Left lung (tissue), 10 donors: ENCODE data around the gene OXNAD1. TPM values are rescaled to one million over a fixed set of nuclear protein-coding genes. Genes with fewer than 3 reads are reported as not detected.

Experiments
- ATAC-seq: fragments of 200-7000 bp; cut with Tn5 transposase; one replicate; pipeline ENCODE4 v1.9.1; 2020; ENCODE audit warnings: moderate library complexity
- DNase-seq, 4 donors: peaks; one replicate each; pipeline ENCODE4 v3.0.0-alpha.2; 2013 to 2020
- H3K27ac ChIP-seq, 2 donors: fragments of 200-600 bp; sonication (generic) in 1 of 2; one replicate each; pipeline versions ENCODE4 v1.5.0 to v1.8.0; 2020 to 2021
- H3K27me3 ChIP-seq, 2 donors: fragments of 200-600 bp; sonication (generic) in 1 of 2; one replicate each; pipeline versions ENCODE4 v1.5.0 to v1.8.0; 2020 to 2021
- H3K36me3 ChIP-seq, 2 donors: fragments of 200-600 bp; sonication (generic) in 1 of 2; one replicate each; pipeline versions ENCODE4 v1.5.0 to v1.8.0; 2020 to 2021
- H3K4me1 ChIP-seq, 2 donors: fragments of 200-600 bp; one replicate each; pipeline ENCODE4 v1.8.0; 2021
- H3K4me3 ChIP-seq, 2 donors: fragments of 200-600 bp; sonication (generic) in 1 of 2; one replicate each; pipeline versions ENCODE4 v1.5.0 to v1.8.0; 2020 to 2021; ENCODE audit warnings: mild to moderate bottlenecking in 1 of 2
- H3K9me3 ChIP-seq, 2 donors: fragments of 200-600 bp; sonication (generic) in 1 of 2; one replicate each; pipeline versions ENCODE4 v1.5.0 to v1.8.0; 2020 to 2021
- intact Hi-C, 2 donors: fragments of 100-400 bp; cut with DNase I; formaldehyde crosslinking; loops; one replicate each; pipeline versions ENCODE4 v1.11.2 to v1.14.2; 2022
- polyA plus RNA-seq, 6 donors: library from polyadenylated mRNA; unstranded; fragments of 120-200 nt; gene quantifications; one replicate each; pipeline ENCODE4 v1.2.1, GENCODE V29; 2013; ENCODE audit not compliant: insufficient read length in 6 of 6
- total RNA-seq, 2 donors: library from RNA; stranded (reverse); fragmentation: NEBNext Ultra II Directional; extraction: Animal tissue kit (Norgen Biotek cat#: 25700); gene quantifications; one replicate each; pipeline ENCODE4 v1.2.1, GENCODE V29; 2021
- TF ChIP-seq, protein P1 (sequence below), 2 donors: fragments of 200-600 bp; sonication (generic) in 1 of 2; IDR thresholded peaks; one replicate each; pipeline versions ENCODE4 v1.5.0 to v1.8.0; 2021; ENCODE audit warnings: antibody characterized with exemption in 2 of 2
- donor health status: DM: no; HTN: yes; CAD: no.
- donor health status: DM: no; HTN: no; CAD: no.

OXNAD1 gene
- total and polyA plus RNA-seq, 8 donors, result 8.4 to 14.3 (median 11.9) TPM

DNA sequence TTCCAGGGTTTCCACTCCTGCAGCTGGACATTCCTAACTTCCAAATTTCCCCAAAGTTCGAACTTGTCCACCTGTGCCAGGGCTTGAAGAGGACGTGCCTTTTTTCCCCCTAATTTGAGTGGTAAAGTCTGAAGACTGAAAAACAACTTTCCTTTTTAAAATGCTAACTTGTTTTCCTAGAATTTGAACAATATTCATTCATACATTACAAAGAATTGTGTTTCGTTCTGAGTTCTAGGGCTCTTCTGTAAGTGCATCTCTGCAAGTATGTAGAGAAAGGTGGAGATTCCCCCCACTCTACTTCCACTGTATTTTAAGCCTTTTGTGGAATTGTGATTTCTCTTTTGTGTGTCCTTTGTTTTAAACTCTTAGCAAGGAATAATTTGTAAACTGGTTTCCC lies 9.7 kb upstream of the OXNAD1 start:
- no peak overlapping the region for H3K4me3 ChIP-seq
- H3K36me3 ChIP-seq, result peaks cover 0 to 33% of the 10 kb centered on the region in 2 donors
- ATAC-seq (no peak), DNase-seq (no peak)
- TF ChIP-seq, protein P1, sequence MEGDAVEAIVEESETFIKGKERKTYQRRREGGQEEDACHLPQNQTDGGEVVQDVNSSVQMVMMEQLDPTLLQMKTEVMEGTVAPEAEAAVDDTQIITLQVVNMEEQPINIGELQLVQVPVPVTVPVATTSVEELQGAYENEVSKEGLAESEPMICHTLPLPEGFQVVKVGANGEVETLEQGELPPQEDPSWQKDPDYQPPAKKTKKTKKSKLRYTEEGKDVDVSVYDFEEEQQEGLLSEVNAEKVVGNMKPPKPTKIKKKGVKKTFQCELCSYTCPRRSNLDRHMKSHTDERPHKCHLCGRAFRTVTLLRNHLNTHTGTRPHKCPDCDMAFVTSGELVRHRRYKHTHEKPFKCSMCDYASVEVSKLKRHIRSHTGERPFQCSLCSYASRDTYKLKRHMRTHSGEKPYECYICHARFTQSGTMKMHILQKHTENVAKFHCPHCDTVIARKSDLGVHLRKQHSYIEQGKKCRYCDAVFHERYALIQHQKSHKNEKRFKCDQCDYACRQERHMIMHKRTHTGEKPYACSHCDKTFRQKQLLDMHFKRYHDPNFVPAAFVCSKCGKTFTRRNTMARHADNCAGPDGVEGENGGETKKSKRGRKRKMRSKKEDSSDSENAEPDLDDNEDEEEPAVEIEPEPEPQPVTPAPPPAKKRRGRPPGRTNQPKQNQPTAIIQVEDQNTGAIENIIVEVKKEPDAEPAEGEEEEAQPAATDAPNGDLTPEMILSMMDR (IDR thresholded peaks at IDR 0.05), result no peak
- peaks cover 4 to 12% of the 10 kb centered on the region in 2 donors for H3K4me1 ChIP-seq
- H3K9me3 ChIP-seq, result no peaks in the 10 kb centered on the region
- intact Hi-C loops, result no loop called here
- no peaks in the 10 kb centered on the region for H3K27me3 ChIP-seq
- no peak overlapping the region for H3K27ac ChIP-seq

DNA sequence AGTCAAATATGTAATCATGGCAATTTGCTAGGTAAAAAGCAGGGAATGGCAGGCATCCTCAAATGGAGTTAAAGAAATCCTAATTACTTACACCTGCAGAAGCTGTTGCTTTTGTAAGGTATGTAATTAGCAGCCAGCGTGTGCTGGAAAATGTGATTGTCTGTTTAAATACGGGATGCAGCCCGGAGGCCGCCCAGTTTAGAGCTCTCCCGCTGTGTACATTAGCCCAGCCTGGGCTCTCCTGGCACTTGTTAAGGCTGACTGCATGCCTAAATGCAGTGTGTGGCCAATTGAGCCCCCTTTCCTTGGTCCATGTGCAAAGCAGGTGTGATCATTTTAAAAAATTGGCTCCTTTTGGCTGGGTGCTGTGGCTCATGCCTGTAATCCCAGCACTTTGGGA lies 9.3 kb upstream of the OXNAD1 start:
- no peak for DNase-seq
- Histone ChIP-seq H3K27me3 (no peaks in the 10 kb centered on the region), H3K27ac (no peak overlapping the region), H3K4me1 (peaks cover 4 to 12% of the 10 kb centered on the region in 2 donors), H3K9me3 (no peaks in the 10 kb centered on the region), H3K36me3 (peaks cover 0 to 37% of the 10 kb centered on the region in 2 donors), H3K4me3 (no peak overlapping the region)
- ATAC-seq, result no peak
- TF ChIP-seq, protein P1 (IDR thresholded peaks at IDR 0.05), result no peak
- intact Hi-C loops, result no loop called here

DNA sequence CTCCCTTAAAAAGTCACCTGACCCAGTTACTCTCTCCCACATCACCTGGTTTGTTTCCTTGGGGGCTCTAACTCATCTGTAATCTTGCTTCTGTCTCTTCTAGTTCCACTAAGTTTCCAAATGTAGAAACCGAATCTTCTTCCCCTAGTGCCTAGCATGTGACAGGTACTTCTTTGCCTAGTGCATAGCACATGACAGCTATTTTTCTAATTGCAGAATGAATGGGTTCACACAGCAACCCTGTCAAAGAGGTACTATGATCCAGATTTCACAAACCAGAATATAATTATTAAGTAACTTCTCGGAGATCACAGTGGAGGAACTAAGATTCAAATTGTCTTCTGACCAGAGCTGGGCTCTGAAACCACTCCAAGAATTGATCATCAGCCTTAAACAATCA lies 7.7 kb upstream of the OXNAD1 start:
- DNase-seq, result no peak
- no peak overlapping the region for H3K4me3 ChIP-seq
- intact Hi-C loops, result no loop called here
- no peaks in the 10 kb centered on the region for H3K9me3 ChIP-seq
- TF ChIP-seq, protein P1 (IDR thresholded peaks at IDR 0.05), result no peak
- peaks cover 0 to 38% of the 10 kb centered on the region in 2 donors for H3K36me3 ChIP-seq
- no peak overlapping the region for H3K27ac ChIP-seq
- H3K27me3 ChIP-seq, result no peaks in the 10 kb centered on the region
- ATAC-seq, result no peak
- H3K4me1 ChIP-seq, result peaks cover 4 to 22% of the 10 kb centered on the region in 2 donors

DNA sequence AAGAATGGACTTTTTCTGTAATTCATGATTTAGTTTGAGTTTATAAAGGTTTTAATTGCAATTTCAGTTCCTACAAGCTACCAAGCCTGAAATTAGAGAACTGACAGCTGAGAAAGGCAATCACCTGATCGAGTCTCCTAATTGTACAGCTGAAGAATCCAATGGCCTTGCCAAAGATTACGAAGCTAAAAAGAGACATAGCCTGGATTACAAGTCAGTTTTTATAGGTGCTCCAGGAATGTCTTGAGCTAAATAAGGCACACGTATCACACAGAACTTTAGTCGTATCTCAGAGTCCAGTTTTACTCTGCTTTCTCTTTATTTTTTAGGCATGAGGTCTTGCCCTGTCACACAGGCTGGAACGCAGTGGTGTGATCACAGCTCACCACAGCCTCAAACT lies 6.8 kb upstream of the OXNAD1 start:
- Histone ChIP-seq H3K27me3 (no peaks in the 10 kb centered on the region), H3K27ac (no peak overlapping the region), H3K4me3 (no peak overlapping the region), H3K36me3 (peaks cover 0 to 38% of the 10 kb centered on the region in 2 donors), H3K9me3 (no peaks in the 10 kb centered on the region), H3K4me1 (peaks cover 3 to 25% of the 10 kb centered on the region in 2 donors)
- no peak for DNase-seq
- TF ChIP-seq, protein P1 (IDR thresholded peaks at IDR 0.05), result no peak
- intact Hi-C loops, result no loop called here
- ATAC-seq, result no peak

DNA sequence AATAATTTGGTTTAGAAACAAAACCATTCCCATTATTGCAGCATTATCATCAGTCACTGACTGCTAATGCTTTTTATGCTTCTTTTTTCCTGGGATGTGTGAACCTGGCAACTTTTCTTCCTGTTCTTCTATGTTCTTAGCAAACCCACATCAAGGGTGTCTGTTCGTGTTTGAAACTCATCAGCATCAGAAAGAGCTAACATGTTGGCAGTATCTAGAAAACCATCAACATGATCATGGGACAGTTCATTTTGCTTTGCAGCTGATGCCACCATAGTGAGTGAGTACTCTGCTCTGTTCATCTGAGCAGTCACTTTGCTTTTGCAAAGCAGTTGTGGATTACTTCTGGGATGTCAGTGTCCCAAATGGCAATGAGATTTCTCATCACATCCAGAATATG lies 6.1 kb upstream of the OXNAD1 start:
- TF ChIP-seq, protein P1 (IDR thresholded peaks at IDR 0.05), result no peak
- peaks cover 0 to 38% of the 10 kb centered on the region in 2 donors for H3K36me3 ChIP-seq
- H3K9me3 ChIP-seq, result no peaks in the 10 kb centered on the region
- H3K4me3 ChIP-seq, result no peak overlapping the region
- no peak for DNase-seq
- peaks cover 4 to 29% of the 10 kb centered on the region in 2 donors for H3K4me1 ChIP-seq
- no peak for ATAC-seq
- no peaks in the 10 kb centered on the region for H3K27me3 ChIP-seq
- no peak overlapping the region for H3K27ac ChIP-seq
- intact Hi-C loops, result no loop called here
